HEK293 (cell line): ENCODE measurements around the gene HSCB.

Experiments used
- CTCF ChIA-PET: fragments of 350-600 bp; formaldehyde crosslinking; extraction: SDS; loops from one replicate; lab custom pipeline; 2021; ENCODE audit warnings: antibody characterized with exemption; lab: Yijun Ruan, JAX
- POLR2A ChIA-PET: fragments of 300-600 bp; formaldehyde crosslinking; extraction: SDS; loops from one replicate; lab custom pipeline; 2020; ENCODE audit warnings: antibody characterized with exemption, inconsistent platforms; lab: Yijun Ruan, JAX
- H3K27ac ChIP-seq: fragments of 200-500 bp; sonication (Bioruptor generic); 2 replicates; pipeline ENCODE4 v1.5.1; 2014; ENCODE audit warnings: low read depth, low read length, control low read depth, inconsistent platforms; ENCODE audit errors: extremely low read depth
- H3K36me3 ChIP-seq, 2 experiments: fragments of 200-500 bp in 1 of 2; sonication (Bioruptor generic) in 1 of 2; 1 replicate in 1 of 2; 2 replicates in 1 of 2; pipeline ENCODE4 v1.5.1; 2014 to 2017; ENCODE audit warnings: inconsistent platforms in 2 of 2, low read length in 2 of 2; ENCODE audit not compliant: control insufficient read depth in 2 of 2, insufficient read depth in 1 of 2
- H3K4me1 ChIP-seq: fragments of 200-500 bp; sonication (Bioruptor generic); 2 replicates; pipeline ENCODE4 v1.5.1; 2014; ENCODE audit warnings: mild to moderate bottlenecking, low read length, inconsistent platforms; ENCODE audit not compliant: control insufficient read depth, insufficient read depth
- H3K4me3 ChIP-seq: 2 replicates; pipeline ENCODE4 v1.5.1; 2011; ENCODE audit warnings: low read depth, mild to moderate bottlenecking, control low read depth, low read length, moderate library complexity
- H3K9me3 ChIP-seq: fragments of 200-500 bp; sonication (Bioruptor generic); 2 replicates; pipeline ENCODE4 v1.5.1; 2014; ENCODE audit warnings: low read depth, low read length, inconsistent platforms; ENCODE audit not compliant: control insufficient read depth, insufficient read depth
- EGR2 ChIP-seq: fragments of 450-650 bp; formaldehyde crosslinking; IDR thresholded peaks from 2 replicates; pipeline ENCODE4 v1.5.1; 2016; ENCODE audit warnings: low read depth, missing biosample characterization, missing genetic modification characterization
- HIC1 ChIP-seq: fragments of 450-650 bp; formaldehyde crosslinking; IDR thresholded peaks from 2 replicates; pipeline ENCODE4 v1.5.1; 2016; ENCODE audit warnings: missing biosample characterization, missing genetic modification characterization
- REPIN1 ChIP-seq: fragments of 450-650 bp; formaldehyde crosslinking; IDR thresholded peaks from 2 replicates; pipeline ENCODE4 v1.5.1; 2017; ENCODE audit warnings: missing biosample characterization, missing genetic modification characterization, low read depth
- SP3 ChIP-seq: fragments of 450-650 bp; formaldehyde crosslinking; IDR thresholded peaks from 2 replicates; pipeline ENCODE4 v1.5.1; 2016; ENCODE audit warnings: missing biosample characterization, missing genetic modification characterization
- TCF7L2 ChIP-seq: IDR thresholded peaks from 2 replicates; pipeline ENCODE4 v1.6.1; 2011; ENCODE audit warnings: low read depth, mild to moderate bottlenecking, inconsistent platforms, low read length, moderate library complexity, borderline replicate concordance
- ZFP37 ChIP-seq: fragments of 450-650 bp; formaldehyde crosslinking; IDR thresholded peaks from 2 replicates; pipeline ENCODE4 v1.5.1; 2016; ENCODE audit warnings: missing biosample characterization, missing genetic modification characterization
- ZFP69B ChIP-seq: fragments of 450-650 bp; formaldehyde crosslinking; IDR thresholded peaks from 2 replicates; pipeline ENCODE4 v1.5.1; 2016; ENCODE audit warnings: missing biosample characterization, missing genetic modification characterization
- ZNF112 ChIP-seq: fragments of 450-650 bp; formaldehyde crosslinking; IDR thresholded peaks from 2 replicates; pipeline ENCODE4 v1.5.0; 2017; ENCODE audit warnings: missing biosample characterization, missing genetic modification characterization
- ZNF121 ChIP-seq: fragments of 450-650 bp; formaldehyde crosslinking; IDR thresholded peaks from 2 replicates; pipeline ENCODE4 v1.5.1; 2016; ENCODE audit warnings: missing biosample characterization, missing genetic modification characterization
- ZNF155 ChIP-seq: fragments of 450-650 bp; formaldehyde crosslinking; IDR thresholded peaks from 2 replicates; pipeline ENCODE4 v1.5.1; 2016; ENCODE audit warnings: missing biosample characterization, missing genetic modification characterization
- ZNF24 ChIP-seq: fragments of 450-650 bp; formaldehyde crosslinking; IDR thresholded peaks from 2 replicates; pipeline ENCODE4 v1.5.1; 2016; ENCODE audit warnings: missing biosample characterization, missing genetic modification characterization
- ZNF354C ChIP-seq: fragments of 450-650 bp; formaldehyde crosslinking; IDR thresholded peaks from 2 replicates; pipeline ENCODE4 v1.5.1; 2016; ENCODE audit warnings: missing biosample characterization, missing genetic modification characterization, low read depth, borderline replicate concordance
- ZNF518A ChIP-seq: fragments of 450-650 bp; formaldehyde crosslinking; conservative IDR thresholded peaks from 2 replicates; pipeline ENCODE4 v1.5.1; 2016; ENCODE audit warnings: low read depth, missing biosample characterization, missing genetic modification characterization
- ZNF580 ChIP-seq: fragments of 450-650 bp; formaldehyde crosslinking; IDR thresholded peaks from 2 replicates; pipeline ENCODE4 v1.5.1; 2016; ENCODE audit warnings: missing biosample characterization, missing genetic modification characterization
- ZNF629 ChIP-seq: fragments of 450-650 bp; formaldehyde crosslinking; IDR thresholded peaks from 2 replicates; pipeline ENCODE4 v1.5.1; 2017; ENCODE audit warnings: missing biosample characterization, missing genetic modification characterization
- ZNF768 ChIP-seq: fragments of 450-650 bp; formaldehyde crosslinking; IDR thresholded peaks from 2 replicates; pipeline ENCODE4 v1.5.1; 2018; ENCODE audit warnings: missing biosample characterization, mild to moderate bottlenecking, missing genetic modification characterization
- ZNF843 ChIP-seq: fragments of 450-650 bp; formaldehyde crosslinking; IDR thresholded peaks from 2 replicates; pipeline ENCODE4 v1.5.1; 2016; ENCODE audit warnings: missing biosample characterization, missing genetic modification characterization
- ZSCAN18 ChIP-seq: fragments of 450-650 bp; formaldehyde crosslinking; IDR thresholded peaks from 2 replicates; pipeline ENCODE4 v1.5.1; 2016; ENCODE audit warnings: missing biosample characterization, missing genetic modification characterization
- TF ChIP-seq, protein P1 (sequence below): fragments of 450-650 bp; formaldehyde crosslinking; IDR thresholded peaks from 2 replicates; pipeline ENCODE4 v1.5.1; 2016; ENCODE audit warnings: missing biosample characterization, missing genetic modification characterization
- TF ChIP-seq, protein P2 (sequence below): fragments of 450-650 bp; formaldehyde crosslinking; IDR thresholded peaks from 2 replicates; pipeline ENCODE4 v1.5.1; 2016; ENCODE audit warnings: missing biosample characterization, missing genetic modification characterization

Gene HSCB

DNA sequence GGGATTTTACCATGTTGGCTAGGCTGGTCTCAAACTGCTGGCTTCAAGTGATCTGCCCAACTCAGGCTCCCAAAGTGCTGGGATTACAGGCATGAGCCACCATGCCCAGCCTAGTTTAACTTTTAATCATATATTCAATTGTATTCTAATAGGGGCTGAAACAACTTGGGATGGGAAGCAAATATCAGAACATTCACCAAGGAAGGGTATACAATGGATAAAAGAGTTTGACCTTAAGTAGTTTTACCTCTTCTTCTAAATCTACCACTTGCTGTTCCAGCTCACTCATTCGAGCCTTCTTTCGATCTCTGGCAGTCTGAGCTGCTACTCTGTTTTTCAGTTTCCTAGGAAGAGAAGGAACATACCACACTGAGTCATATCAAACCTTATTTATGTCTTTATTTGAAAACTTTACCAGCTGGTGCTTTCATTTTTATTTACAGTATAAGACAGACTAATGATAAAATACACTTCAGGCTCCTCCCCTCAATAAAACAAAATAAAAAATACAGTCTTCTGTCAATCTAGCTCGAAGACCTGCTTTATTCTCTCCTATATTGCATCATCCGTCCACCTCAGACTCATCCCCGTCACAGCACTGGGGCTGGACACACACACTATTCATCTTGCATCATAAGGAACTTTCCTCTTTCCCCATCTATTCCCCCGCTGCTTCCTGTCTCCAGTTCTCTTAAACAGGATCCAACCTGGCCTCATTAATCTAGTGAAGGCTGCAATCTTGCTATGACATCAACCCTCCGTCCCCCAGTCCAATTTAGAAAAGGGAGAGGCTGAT lies 57.2 kb downstream of the HSCB start (continued):
- TF ChIP-seq ZSCAN18 (tag by site-specific recombination) (peak; percentile 91; the same call in 1 of the 2 replicates), ZFP69B (tag by site-specific recombination) (peak; percentile 84), ZNF843 (tag by site-specific recombination) (no peak), ZNF580 (tag by site-specific recombination) (no peak), SP3 (tag by site-specific recombination) (no peak)
- TF ChIP-seq, protein P1, sequence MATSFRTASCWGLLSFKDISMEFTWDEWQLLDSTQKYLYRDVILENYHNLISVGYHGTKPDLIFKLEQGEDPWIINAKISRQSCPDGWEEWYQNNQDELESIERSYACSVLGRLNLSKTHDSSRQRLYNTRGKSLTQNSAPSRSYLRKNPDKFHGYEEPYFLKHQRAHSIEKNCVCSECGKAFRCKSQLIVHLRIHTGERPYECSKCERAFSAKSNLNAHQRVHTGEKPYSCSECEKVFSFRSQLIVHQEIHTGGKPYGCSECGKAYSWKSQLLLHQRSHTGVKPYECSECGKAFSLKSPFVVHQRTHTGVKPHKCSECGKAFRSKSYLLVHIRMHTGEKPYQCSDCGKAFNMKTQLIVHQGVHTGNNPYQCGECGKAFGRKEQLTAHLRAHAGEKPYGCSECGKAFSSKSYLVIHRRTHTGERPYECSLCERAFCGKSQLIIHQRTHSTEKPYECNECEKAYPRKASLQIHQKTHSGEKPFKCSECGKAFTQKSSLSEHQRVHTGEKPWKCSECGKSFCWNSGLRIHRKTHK (tag by site-specific recombination): no peak
- TF ChIP-seq, all 188 proteins: peak for 37

- peak overlapping the region; percentile 86 for H3K4me3 ChIP-seq
- no peaks in the 10 kb centered on the region for H3K9me3 ChIP-seq
- H3K4me1 ChIP-seq: no peaks in the 10 kb centered on the region
- CTCF ChIA-PET: interaction anchor here (0.5 to 1.0 kb wide), 6 partner anchors 14 to 449 kb away, joined by 3 to 4 read pairs (median 3); no protein-coding TSS in a partner anchor
- peak overlapping the region; percentile 86 for H3K27ac ChIP-seq
- POLR2A ChIA-PET: interaction anchor here (0.5 to 3.1 kb wide), 29 partner anchors 9 to 880 kb away, joined by 3 to 25 read pairs (median 4); partner anchors contain the start of genes CCDC117, CHEK2, HSCB and PITPNB
- H3K36me3 ChIP-seq: peaks cover 31 to 44% of the 10 kb centered on the region in 2 experiments
- no peak for TF ChIP-seq ZNF112 (tag by site-specific recombination)
- TF ChIP-seq, protein P1 (tag by site-specific recombination): no peak
- TF ChIP-seq REPIN1: no peak
- TF ChIP-seq ZNF354C (tag by site-specific recombination): no peak
- 0 out of 2 replicates have a peak, but pooled peaks have one; percentile 0 for TF ChIP-seq ZNF518A (tag by site-specific recombination)
- TF ChIP-seq, protein P2, sequence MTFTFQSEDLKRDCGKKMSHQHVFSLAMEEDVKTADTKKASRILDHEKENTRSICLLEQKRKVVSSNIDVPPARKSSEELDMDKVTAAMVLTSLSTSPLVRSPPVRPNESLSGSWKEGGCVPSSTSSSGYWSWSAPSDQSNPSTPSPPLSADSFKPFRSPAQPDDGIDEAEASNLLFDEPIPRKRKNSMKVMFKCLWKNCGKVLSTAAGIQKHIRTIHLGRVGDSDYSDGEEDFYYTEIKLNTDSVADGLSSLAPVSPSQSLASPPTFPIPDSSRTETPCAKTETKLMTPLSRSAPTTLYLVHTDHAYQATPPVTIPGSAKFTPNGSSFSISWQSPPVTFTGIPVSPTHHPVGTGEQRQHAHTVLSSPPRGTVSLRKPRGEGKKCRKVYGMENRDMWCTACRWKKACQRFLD (tag by site-specific recombination): no peak
- TF ChIP-seq EGR2 (tag by site-specific recombination): no peak
- TF ChIP-seq ZNF768: no peak
- no peak for TF ChIP-seq TCF7L2
- no peak for TF ChIP-seq ZNF121 (tag by site-specific recombination)
- TF ChIP-seq ZNF155 (tag by site-specific recombination): no peak
- no peak for TF ChIP-seq ZFP37 (tag by site-specific recombination)
- 0 out of 2 replicates have a peak, but pooled peaks have one; percentile 7 for TF ChIP-seq ZNF24
- peak; percentile 79 for TF ChIP-seq HIC1 (tag by site-specific recombination)
- TF ChIP-seq ZNF629 (tag by site-specific recombination): peak; percentile 40; the same call in 1 of the 2 replicates
Measured at GRCh38 chr22:28799606-28800307, 57.9 kb downstream of the HSCB start.
